Measurements from ENCODE around the gene C9orf153.
A peak's percentile ranks its signal among the peaks of the same experiment; 100 is the strongest.
"Not testable (repeated sequence)": the region's sequence is repeated elsewhere in the genome, so short reads cannot be mapped to it uniquely, and the experiment has no call there.

The C9orf153 gene

GRCh38 chr9:86259557-86259956, at the start of gene C9orf153:
C9orf153 (minus strand) TSS chr9:86259657; CDS start chr9:86229603, 30,054 bp downstream.
- no peak for DNase-seq

- no peak for DNase-seq
Measured at GRCh38 chr9:86308687-86309086, 49.2 kb upstream of the C9orf153 start.

- DNase-seq, result no peak
Measured at GRCh38 chr9:86304236-86304730, 44.8 kb upstream of the C9orf153 start.

- no peak for DNase-seq
Measured at GRCh38 chr9:86303316-86303975, 44.0 kb upstream of the C9orf153 start.

GRCh38 chr9:86301686-86302085, 42.2 kb upstream of the C9orf153 start:
- DNase-seq, result no peak

GRCh38 chr9:86300701-86301100, 41.2 kb upstream of the C9orf153 start:
- DNase-seq, result no peak

GRCh38 chr9:86298873-86299272, 39.4 kb upstream of the C9orf153 start:
- DNase-seq, result no peak

GRCh38 chr9:86290341-86290740, 30.9 kb upstream of the C9orf153 start:
- not testable (repeated sequence) for DNase-seq

GRCh38 chr9:86288499-86289198, 29.2 kb upstream of the C9orf153 start:
- no peak for DNase-seq

- no peak for DNase-seq
Measured at GRCh38 chr9:86287013-86287412, 27.6 kb upstream of the C9orf153 start.

GRCh38 chr9:86286278-86286677, 26.8 kb upstream of the C9orf153 start:
- no peak for DNase-seq

GRCh38 chr9:86285261-86285660, 25.8 kb upstream of the C9orf153 start:
- no peak for DNase-seq

- no peak for DNase-seq
Measured at GRCh38 chr9:86282979-86283535, 23.6 kb upstream of the C9orf153 start.

- peak; percentile 84 for DNase-seq
Measured at GRCh38 chr9:86282077-86282978, 22.9 kb upstream of the C9orf153 start, which contains the start of gene ISCA1. ISCA1 (minus strand) TSS chr9:86282538; CDS start chr9:86282458, 80 bp downstream.

GRCh38 chr9:86281593-86282076, 22.2 kb upstream of the C9orf153 start:
- DNase-seq, result no peak

GRCh38 chr9:86280580-86280979, 21.1 kb upstream of the C9orf153 start:
- DNase-seq, result no peak

GRCh38 chr9:86279839-86280238, 20.4 kb upstream of the C9orf153 start:
- DNase-seq, result no peak

GRCh38 chr9:86277072-86277471, 17.6 kb upstream of the C9orf153 start:
- DNase-seq, result no peak

GRCh38 chr9:86275962-86276361, 16.5 kb upstream of the C9orf153 start:
- DNase-seq, result no peak

GRCh38 chr9:86274821-86275643, 15.6 kb upstream of the C9orf153 start:
- no peak for DNase-seq

GRCh38 chr9:86272221-86272620, 12.8 kb upstream of the C9orf153 start:
- no peak for DNase-seq

- DNase-seq, result no peak
Measured at GRCh38 chr9:86263876-86264275, 4.4 kb upstream of the C9orf153 start.

All from DMS153 (cell line).